NCI-H446 treated with DMSO at 0.1 percent for 48 hours (cell line): ENCODE data around the gene ZNF112.

Experiments used
- DNase-seq: peaks from one replicate; lab custom pipeline; 2025; lab: John Stamatoyannopoulos, UW

ZNF112 gene

DNA sequence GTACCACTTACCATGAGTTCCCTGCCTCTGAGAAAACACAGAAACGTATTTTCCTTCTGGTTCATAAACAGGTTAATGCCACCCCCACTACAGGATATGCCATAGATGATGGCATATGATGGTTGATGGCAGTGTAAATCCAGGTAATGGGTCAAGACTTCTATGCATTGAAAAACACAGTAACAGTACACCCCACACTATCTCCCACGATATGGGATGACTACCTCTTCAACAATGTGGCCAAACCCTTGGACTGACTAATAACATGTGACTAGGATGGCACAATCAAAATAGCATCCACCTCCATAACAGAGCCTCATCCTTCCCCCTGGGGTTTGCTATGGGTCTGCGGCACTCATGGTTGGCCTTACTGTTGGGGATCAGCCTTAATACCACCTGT lies 73.6 kb downstream of the ZNF112 start:
- no peak for DNase-seq

DNA sequence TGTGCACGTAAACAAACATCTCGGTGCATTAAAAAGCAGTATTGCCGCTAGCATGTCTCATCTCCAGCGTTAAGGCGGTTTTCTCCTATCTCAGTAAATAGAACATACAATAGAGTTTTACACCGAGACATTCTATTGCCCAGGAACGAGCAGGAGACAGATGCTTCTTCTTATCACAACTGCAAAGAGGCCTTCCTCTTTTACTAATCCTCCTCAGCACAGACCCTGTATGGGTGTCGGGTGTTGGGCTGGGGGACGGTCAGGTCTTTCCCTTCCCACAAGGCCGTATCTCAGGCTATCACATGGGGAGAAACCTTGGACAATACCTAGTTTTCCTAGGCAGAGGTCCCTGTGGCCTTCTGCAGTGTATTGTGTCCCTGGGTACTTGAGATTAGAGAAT lies 75.6 kb downstream of the ZNF112 start:
- DNase-seq = no peak

DNA sequence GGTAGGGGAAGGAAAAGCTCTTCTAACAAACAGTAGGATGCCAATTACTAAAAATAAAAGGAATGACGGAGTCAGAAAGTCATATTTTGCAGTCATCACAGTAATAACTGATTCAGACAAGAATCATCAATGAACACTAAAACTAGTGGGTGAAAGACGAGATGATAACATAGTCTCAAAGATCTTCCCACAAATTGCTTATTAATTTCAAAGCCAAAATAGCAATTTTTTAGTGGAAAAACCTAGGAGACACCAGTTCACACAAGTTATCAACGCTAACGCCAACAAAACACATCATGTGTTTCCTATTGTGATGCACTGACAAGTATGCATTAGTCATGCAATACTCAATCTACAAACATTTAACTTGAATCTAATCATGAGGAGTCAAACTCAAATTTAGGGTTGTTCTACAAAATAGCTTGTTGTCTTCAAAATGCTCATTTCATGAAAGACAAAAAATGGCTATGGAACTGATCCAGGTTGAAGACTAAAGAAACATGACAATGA lies 78.2 kb downstream of the ZNF112 start:
- no peak for DNase-seq

DNA sequence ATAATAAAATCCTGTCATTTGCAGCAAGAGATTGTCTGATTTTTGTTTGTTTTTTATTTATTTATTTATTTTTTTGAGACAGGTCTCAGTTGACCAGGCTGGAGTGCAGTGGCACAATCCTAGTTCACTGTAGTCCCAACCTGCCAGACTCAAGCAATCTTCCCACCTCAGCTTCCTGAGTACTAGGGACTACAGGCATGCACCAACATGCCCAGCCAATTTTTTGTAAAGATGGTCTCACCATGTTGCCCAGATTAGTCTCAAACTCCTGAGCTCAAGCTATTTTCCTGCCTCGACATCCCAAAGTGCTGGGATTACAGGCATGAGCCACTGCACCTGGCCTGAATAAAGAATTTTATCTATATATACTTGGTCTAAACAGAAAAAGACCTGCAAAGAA lies 79.1 kb downstream of the ZNF112 start:
- no peak for DNase-seq
